ENCODE measurements around the gene IFFO2.
A peak's percentile ranks its signal among the peaks of the same experiment; 100 is the strongest.

The IFFO2 gene

GRCh38 chr1:18874600-18874999 is 81.9 kb downstream of the IFFO2 start:
- no peak for DNase-seq (ENCODE audit: low spot score)

- no peak for DNase-seq (ENCODE audit: low spot score)
Measured at GRCh38 chr1:18874036-18874435, 82.4 kb downstream of the IFFO2 start.

- no peak for DNase-seq (ENCODE audit: low spot score)
Measured at GRCh38 chr1:18872071-18872611, 84.3 kb downstream of the IFFO2 start.

- DNase-seq (ENCODE audit: low spot score), result no peak
Measured at GRCh38 chr1:18871401-18872070, 84.9 kb downstream of the IFFO2 start.

- DNase-seq (ENCODE audit: low spot score), result no peak
Measured at GRCh38 chr1:18870957-18871356, 85.5 kb downstream of the IFFO2 start.

- peak; percentile 5 for DNase-seq (ENCODE audit: low spot score)
Measured at GRCh38 chr1:18870595-18870865, 85.9 kb downstream of the IFFO2 start.

GRCh38 chr1:18869847-18870594 is 86.5 kb downstream of the IFFO2 start:
- DNase-seq (ENCODE audit: low spot score), result no peak

DNA sequence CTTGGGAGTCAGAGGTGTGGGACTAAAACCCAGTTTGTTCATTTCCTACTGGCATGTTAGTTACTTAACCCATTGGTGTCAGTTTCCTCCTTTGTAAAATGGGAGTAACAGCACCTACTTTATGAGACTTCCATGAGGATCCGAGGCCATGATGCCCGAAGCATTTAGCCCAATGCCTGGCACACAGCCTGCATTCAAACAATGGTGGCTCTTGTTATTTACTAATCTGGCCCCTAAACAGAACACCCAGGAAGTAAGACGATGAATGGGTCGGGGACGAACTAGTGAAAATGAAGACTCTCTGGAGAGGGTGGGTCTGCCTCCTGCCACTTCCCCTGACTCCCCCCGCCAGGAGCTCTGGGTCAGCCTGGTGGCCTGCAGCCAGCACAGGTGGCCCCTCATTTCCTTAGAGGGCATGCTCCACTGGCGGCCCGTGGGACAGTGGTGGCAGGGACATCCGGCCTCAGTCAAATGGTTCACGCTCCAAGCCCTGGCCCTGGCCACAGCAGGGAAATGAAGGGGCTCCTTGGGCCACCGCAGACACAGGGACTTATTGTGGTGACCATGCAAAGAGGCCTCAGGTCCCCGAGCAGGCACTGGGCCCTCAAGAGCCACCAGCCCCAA is 87.6 kb downstream of the IFFO2 start:
- DNase-seq (ENCODE audit: low spot score), result no peak

GRCh38 chr1:18868354-18868753 is 88.1 kb downstream of the IFFO2 start:
- DNase-seq (ENCODE audit: low spot score), result no peak

DNA sequence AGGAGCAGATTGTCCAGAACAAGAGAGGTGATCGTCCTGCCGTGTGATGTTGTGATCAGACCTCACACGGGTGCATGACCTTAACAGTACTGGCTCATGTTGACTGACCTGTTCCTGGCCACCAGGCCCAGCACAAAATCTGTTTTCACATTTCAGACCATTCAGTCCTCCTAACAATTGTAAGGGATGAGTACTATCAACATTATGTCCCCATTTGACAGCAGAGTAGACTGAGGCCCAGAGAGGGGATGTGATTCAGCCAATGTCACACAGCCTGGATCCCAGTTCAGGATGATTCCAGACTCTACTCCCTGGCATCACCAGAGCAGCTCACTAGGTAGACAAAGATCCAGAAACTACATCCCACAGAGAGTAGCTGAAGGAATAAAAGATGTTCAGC is 89.6 kb downstream of the IFFO2 start:
- no peak for DNase-seq (ENCODE audit: low spot score)

DNA sequence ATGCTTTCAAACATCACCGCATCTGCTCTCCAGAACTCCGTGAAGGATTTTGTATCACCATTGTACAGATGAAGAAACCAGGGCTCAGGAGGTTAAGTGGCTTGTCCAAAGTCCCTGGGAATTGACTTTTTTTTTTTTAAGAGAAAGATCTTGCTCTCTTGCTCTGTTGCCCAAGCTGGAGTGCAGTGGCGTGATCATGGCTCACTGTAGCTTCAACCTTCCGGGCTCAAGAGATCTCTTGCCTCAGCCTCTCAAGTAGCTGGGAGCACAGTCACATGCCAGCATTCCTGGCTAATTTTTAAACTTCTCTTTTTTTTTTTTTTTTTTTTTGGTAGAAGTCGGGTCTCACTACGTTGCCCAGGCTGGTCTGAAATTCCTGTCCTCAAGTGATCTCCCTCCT is 90.2 kb downstream of the IFFO2 start:
- no peak for DNase-seq (ENCODE audit: low spot score)

DNA sequence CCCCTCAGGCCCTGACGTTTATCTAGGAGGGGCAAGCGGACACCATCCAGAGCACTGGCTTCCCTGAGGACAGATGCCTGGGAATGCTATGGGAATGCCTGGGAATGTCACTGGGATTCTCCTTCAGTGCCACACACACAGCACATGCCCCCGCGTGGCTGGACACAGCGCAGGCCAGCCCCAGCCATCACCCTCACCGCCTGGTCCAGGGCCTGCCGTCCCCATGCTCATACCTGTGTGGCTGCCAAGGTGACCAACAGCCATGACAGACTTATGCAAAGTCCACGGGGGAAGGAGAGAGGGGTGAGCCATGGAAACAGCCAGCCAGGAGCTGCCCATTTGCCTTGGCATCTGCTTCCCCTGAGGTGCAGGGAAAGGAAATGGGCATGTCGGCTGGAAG is 91.3 kb downstream of the IFFO2 start:
- no peak for DNase-seq (ENCODE audit: low spot score)

- no peak for DNase-seq (ENCODE audit: low spot score)
Measured at GRCh38 chr1:18861590-18861989, 94.9 kb downstream of the IFFO2 start.

DNA sequence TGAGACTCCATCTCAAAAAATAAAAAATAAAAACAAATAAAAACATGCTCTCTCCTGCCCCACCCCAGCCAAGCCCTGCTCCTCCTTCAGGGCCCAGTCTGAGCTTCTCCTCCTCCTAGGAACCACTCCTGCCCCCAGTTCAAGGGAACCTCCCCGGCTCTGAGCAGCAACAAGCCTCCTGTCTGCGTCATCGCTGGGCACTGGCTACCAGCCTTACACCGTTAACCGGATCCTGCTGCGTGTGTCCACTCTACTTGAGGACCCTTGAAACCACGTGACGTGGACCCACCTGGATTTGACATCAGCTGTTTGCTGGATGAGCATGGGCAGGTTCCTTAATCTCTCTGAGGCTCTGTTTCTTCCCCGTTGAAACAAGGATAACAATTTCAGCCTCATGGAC is 95.4 kb downstream of the IFFO2 start:
- DNase-seq (ENCODE audit: low spot score), result no peak

DNA sequence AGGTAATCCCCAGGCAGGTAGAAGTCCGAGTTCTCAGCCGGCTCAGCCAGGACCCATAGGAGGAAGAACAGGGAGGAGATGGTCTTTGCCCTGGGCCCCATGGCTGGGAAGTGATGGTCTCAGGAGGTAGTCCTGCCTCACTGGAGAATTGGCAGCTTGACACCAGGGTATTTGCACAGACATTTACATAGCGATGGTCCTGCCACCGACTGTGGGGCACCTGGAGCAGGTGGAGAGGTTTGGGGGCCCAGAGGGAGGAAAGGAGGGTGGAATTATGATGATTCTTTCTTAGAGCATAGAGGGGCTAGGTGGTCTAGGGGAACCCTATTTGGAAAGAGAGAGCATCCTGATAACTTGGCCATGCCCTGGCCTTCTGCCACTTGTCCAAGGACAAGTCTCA is 96.9 kb downstream of the IFFO2 start, which contains the start of gene TAS1R2:
TSS of gene TAS1R2 (minus strand) at position 101 of the 400 bp plus-strand sequence. CDS start at position 101, 0 bp downstream.
- DNase-seq (ENCODE audit: low spot score), result no peak

DNA sequence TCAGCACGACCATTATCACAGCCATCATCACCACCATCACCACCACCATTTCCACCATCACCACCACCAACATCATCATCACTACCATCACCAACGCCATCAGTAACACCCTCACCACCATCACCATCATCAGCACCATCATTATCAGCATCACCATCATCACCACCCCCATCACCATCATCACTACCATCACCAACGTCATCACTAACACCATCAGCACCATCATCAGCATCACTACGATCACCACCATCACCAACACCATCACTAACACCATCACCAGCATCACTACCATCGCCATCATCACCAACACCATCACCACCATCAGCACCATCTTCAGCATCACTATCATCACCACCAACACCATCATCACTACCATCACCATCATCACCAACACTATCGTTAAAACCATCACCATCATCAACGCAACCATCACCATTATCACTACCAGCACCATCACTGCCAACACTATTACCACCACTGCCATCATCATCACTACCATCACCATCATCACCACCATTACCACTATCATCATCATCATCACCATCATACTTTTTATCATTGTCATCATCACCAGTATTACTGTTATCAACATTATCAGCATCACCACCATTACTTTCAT is 98.3 kb downstream of the IFFO2 start:
- DNase-seq (ENCODE audit: low spot score), result no peak

GRCh38 chr1:18856435-18856834 is 100.0 kb downstream of the IFFO2 start:
- DNase-seq (ENCODE audit: low spot score), result no peak

DNA sequence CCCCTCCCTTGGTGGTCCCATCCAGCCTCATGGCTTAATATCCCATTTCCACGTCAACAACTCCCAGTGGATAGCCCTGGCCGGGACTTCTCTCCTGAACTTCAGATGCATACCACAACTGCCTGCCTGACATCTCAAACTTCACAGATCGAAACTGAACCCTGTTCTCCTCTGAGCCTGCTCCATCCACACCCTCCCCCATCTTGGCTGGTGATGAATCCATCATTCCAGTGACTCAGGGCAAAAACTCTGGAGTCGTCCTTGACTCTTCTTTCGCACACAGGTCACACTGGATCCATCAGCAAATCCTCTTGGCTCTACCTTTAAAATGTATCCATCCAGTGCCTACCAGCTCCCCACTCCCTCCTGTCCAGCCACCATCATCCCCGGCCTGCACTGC is 100.9 kb downstream of the IFFO2 start:
- no peak for DNase-seq (ENCODE audit: low spot score)

- DNase-seq (ENCODE audit: low spot score), result no peak
Measured at GRCh38 chr1:18854331-18855025, 102.0 kb downstream of the IFFO2 start.

Data from LoVo (cell line).